Measurements from ENCODE around the gene ZFP57. TPM values are rescaled to one million over a fixed set of nuclear protein-coding genes. Genes with fewer than 3 reads are reported as not detected.

ZFP57 gene
- total RNA-seq, 1 donor from 2014 or later: 2.6 TPM

DNA sequence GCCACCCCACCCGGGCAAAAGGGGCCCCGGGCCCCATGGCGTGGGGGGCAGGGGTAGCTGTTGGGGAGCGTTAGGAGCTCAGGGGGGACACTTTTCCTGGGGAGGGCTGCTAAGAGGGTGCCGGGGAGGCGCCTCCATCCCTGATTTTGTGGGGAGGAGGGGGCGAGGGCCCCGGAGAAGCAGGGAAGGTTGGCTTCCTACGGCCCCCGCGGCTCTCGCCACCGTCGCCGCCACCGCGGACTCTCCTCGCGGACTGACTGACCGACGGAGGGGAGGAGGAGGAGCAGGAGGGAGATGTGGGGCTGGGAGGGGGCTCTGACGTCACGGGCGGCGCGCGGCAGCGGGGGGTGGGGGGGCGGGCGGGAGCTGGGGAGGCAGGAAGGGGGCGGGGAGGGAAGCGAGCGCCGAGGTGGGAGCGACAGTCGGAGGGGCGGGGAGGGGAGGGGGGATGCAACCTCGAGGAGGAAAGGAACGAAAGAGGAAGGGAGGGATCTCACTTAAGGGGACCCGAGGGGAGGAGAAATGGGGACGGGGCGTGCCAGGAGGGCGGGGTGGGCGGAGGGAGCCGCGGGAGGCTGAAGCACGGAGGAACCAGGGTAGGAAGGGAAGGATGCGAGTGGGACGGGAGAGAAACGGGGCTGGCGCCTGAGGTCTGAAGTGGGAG lies 53.1 kb downstream of the ZFP57 start:
- intact Hi-C loops (cut with micrococcal nuclease): no loop called here

DNA sequence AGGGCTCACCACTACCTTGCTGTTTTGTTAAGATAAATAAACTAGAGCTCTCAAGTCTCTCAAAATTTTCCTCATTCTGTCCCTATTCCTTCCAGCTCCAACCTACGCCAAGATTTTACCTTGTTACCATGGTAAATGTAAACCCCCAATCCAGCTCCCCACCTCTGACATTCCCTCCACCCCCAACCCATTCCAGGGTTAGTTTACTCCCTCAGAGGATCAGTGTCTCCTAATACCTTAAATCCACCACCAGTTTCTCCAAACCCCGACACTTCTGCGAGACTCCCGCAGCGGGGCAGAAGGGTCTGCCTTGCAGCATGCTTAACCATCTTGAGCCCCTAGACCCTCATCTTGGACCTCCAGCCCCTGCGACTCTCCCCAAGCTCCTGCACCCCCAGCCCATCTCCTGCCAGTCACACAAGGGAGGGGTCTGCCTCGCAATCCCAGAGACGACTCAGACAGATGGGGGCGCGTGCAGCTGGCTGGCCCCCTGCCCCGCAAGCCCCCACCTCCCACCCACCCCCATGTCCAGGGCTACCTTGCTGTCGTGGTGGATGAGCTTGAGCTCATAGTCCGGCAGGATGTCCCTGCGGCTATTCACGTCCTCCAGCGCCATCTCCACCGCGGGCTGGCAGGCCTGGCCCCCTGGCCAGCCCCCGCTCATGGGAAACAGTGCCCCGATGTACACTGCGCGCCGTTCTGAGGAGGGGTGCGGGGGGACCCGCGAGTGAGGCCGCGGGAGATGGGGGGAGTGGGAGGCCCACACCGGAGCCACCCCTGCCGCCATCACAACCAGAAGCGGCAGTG lies 53.8 kb downstream of the ZFP57 start:
- intact Hi-C loops (cut with micrococcal nuclease): no loop called here

DNA sequence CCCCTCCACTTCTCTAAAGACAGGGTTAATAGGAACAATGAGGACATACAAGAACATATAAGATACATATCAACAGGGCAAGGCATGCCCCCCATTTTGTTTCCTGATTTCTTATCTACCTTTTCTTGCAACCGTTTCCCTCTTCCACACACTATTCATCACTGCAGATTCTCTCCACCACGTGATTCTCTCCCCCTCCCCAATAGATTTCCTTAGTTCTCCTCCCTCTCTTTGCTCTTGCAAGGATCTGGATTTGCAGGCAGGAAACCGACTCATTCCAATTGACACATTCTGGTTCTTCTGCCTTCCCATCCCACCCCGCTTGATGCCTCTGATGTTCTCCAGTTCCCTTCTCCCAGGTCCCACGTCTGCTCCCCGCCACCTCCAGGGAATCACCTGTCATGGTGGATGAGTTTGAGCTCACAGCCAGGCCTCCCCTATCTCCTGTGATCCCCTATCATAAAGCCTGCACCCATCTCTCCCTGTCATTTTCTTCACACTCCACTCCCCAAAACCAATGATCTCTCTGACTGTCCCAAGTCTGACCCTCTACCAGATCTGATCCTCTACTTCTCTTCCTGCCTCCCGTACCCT lies 55.5 kb downstream of the ZFP57 start:
- intact Hi-C loops (cut with micrococcal nuclease): no loop called here

DNA sequence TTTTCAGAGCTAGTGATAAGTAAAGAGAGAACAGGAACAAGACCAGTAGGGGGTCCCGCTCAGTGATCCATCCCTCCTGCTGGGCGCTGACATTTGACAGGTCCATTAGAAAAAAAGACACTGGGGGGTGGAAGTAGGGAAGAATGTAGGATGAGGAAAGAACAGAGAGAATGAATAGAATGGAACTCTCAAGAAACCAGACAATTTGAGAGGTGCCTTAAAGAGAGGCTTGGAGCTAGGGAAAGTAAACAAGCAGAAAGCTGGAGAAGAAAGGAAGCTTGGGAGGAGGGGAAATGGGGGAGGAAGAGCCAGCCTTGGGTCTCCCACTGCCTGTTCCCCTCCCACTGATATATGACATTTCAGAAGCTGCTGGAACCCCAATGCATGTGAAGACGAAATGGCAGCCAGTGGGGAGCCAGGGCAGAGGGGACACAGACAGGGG lies 56.4 kb downstream of the ZFP57 start:
- intact Hi-C loops (cut with micrococcal nuclease): no loop called here

Other genes starting within 250 kb of the ZFP57 start
- not detected in 2 replicates for gene OR10C1, start 241.8 kb downstream of the ZFP57 start, total RNA-seq
- not detected in 2 replicates for gene OR11A1, start 224.1 kb downstream of the ZFP57 start, total RNA-seq
- not detected in 2 replicates for gene OR2H1, start 224.0 kb downstream of the ZFP57 start, total RNA-seq
- not detected in 2 replicates for gene MAS1L, start 193.2 kb downstream of the ZFP57 start, total RNA-seq
- gene UBD, start 121.4 kb downstream of the ZFP57 start, total RNA-seq: 3.2 and 4.4 TPM in 2 replicates
- gene OR2H2, start 96.0 kb downstream of the ZFP57 start, total RNA-seq: not detected in 2 replicates
- gene GABBR1, start 48.0 kb downstream of the ZFP57 start, total RNA-seq: 27.0 and 28.1 TPM in 2 replicates
- gene MOG, start 24.1 kb downstream of the ZFP57 start, total RNA-seq: not detected in 2 replicates
- 550 and 558 TPM in 2 replicates for gene HLA-F, start 42.3 kb upstream of the ZFP57 start, total RNA-seq
- gene HLA-G, start 146.7 kb upstream of the ZFP57 start, total RNA-seq: 2.7 and 3.2 TPM in 2 replicates

Measured in T-helper 1 cell treated with Interleukin-12 subunit alpha and Interleukin-12 subunit beta and Interleukin-4 antibody, amounts not matched to agents 30 ng/mL and 1 ng/mL, for 36 hours (primary cell).